HG02623 (cell line): ENCODE results near the gene KLHL29.
A peak's percentile ranks its signal among the peaks of the same experiment; 100 is the strongest.
"Not testable (repeated sequence)": the region's sequence is repeated elsewhere in the genome, so short reads cannot be mapped to it uniquely, and the experiment has no call there.

Source experiments
- ATAC-seq: cut with Tn5 transposase; IDR thresholded peaks from one replicate; pipeline ENCODE4 v1.9.1; 2021; ENCODE audit warnings: moderate library complexity; ENCODE audit not compliant: unreplicated experiment

KLHL29 gene

GRCh38 chr2:23734416-23734815 is 349.4 kb downstream of the KLHL29 start:
- no peak for ATAC-seq

- not testable (repeated sequence) for ATAC-seq
Measured at GRCh38 chr2:23736783-23737182, 351.8 kb downstream of the KLHL29 start.

GRCh38 chr2:23745068-23745725 is 360.2 kb downstream of the KLHL29 start:
- ATAC-seq: no peak

GRCh38 chr2:23745726-23746105 is 360.7 kb downstream of the KLHL29 start:
- ATAC-seq: peak; percentile 63

- peak; percentile 15 for ATAC-seq
Measured at GRCh38 chr2:23746141-23746863, 361.3 kb downstream of the KLHL29 start.

- ATAC-seq: no peak
Measured at GRCh38 chr2:23751747-23752265, 366.8 kb downstream of the KLHL29 start.

GRCh38 chr2:23753291-23754010 is 368.5 kb downstream of the KLHL29 start:
- ATAC-seq: no peak

GRCh38 chr2:23754970-23755369 is 370.0 kb downstream of the KLHL29 start:
- ATAC-seq: no peak

GRCh38 chr2:23756593-23757292 is 371.8 kb downstream of the KLHL29 start:
- ATAC-seq: no peak

GRCh38 chr2:23757686-23758433 is 372.9 kb downstream of the KLHL29 start:
- no peak for ATAC-seq
